OCI-LY7 (cell line): Measurements from ENCODE around the gene FALEC. TPM values are rescaled to one million over a fixed set of nuclear protein-coding genes. Genes with fewer than 3 reads are reported as not detected.

Experiments used
- BruUV-seq: library from RNA; stranded (reverse); fragments of 400-500 nt; replicated peaks from 2 replicates; lab custom pipeline; 2021; lab: Mats Ljungman, UMichigan
- CTCF ChIA-PET: fragments of 300-600 bp; sonication (Branson Sonifier 250); formaldehyde crosslinking; loops from one replicate; lab custom pipeline; 2022; ENCODE audit warnings: antibody characterized with exemption; ENCODE audit not compliant: unreplicated experiment; lab: Charles Lee
- POLR2A ChIA-PET: fragments of 300-600 bp; sonication (Branson Sonifier 250); formaldehyde crosslinking; loops from one replicate; lab custom pipeline; 2022; ENCODE audit warnings: antibody characterized with exemption; lab: Charles Lee
- DNase-seq: peaks from one replicate; pipeline ENCODE4 v3.0.0-alpha.2; 2015; ENCODE audit warnings: low spot score
- H2AFZ ChIP-seq: fragments of 200-600 bp; sonication (generic), shearing (Covaris generic); 2 replicates; pipeline ENCODE4 v1.6.1; 2014; ENCODE audit warnings: mild to moderate bottlenecking, antibody characterized with exemption, low read length, moderate library complexity
- H3K27ac ChIP-seq: fragments of 200-600 bp; sonication (generic); 2 replicates; pipeline ENCODE4 v1.5.1; 2014; ENCODE audit warnings: mixed run types, low read depth, mild to moderate bottlenecking, moderate library complexity, low read length, inconsistent platforms; ENCODE audit not compliant: poor library complexity, severe bottlenecking
- H3K36me3 ChIP-seq: fragments of 200-600 bp; sonication (generic); 2 replicates; pipeline ENCODE4 v1.6.1; 2014; ENCODE audit warnings: mild to moderate bottlenecking, antibody characterized with exemption, low read length, moderate library complexity, mixed read lengths; ENCODE audit not compliant: insufficient read depth
- H3K4me1 ChIP-seq: fragments of 200-600 bp; sonication (generic); 2 replicates; pipeline ENCODE4 v1.5.1; 2014; ENCODE audit warnings: mild to moderate bottlenecking, low read length; ENCODE audit not compliant: insufficient read depth, poor library complexity, severe bottlenecking
- H3K4me2 ChIP-seq: fragments of 200-600 bp; sonication (generic); 2 replicates; pipeline ENCODE4 v1.6.1; 2014; ENCODE audit warnings: mild to moderate bottlenecking, low read length
- H3K4me3 ChIP-seq: fragments of 200-600 bp; sonication (generic); 2 replicates; pipeline ENCODE4 v1.5.1; 2014; ENCODE audit warnings: mild to moderate bottlenecking, low read depth, low read length; ENCODE audit not compliant: poor library complexity, severe bottlenecking
- H3K79me2 ChIP-seq: fragments of 200-600 bp; sonication (generic); 2 replicates; pipeline ENCODE4 v1.6.1; 2016; ENCODE audit warnings: low read depth, mild to moderate bottlenecking, low read length, moderate library complexity, mixed read lengths; ENCODE audit not compliant: insufficient read depth
- H3K9me2 ChIP-seq: fragments of 200-600 bp; sonication (generic); 2 replicates; pipeline ENCODE4 v1.6.1; 2016; ENCODE audit warnings: mild to moderate bottlenecking, low read length, mixed read lengths; ENCODE audit not compliant: insufficient read depth
- H3K9me3 ChIP-seq: fragments of 200-600 bp; sonication (generic); 2 replicates; pipeline ENCODE4 v1.6.1; 2014; ENCODE audit warnings: mild to moderate bottlenecking, mixed run types, low read length, mixed read lengths
- H4K20me1 ChIP-seq: fragments of 200-600 bp; sonication (generic); 2 replicates; pipeline ENCODE4 v1.6.1; 2014; ENCODE audit warnings: mild to moderate bottlenecking, antibody characterized with exemption, low read length, moderate library complexity, mixed read lengths; ENCODE audit not compliant: insufficient read depth
- CTCF ChIP-seq: fragments of 200-600 bp; sonication (generic); conservative IDR thresholded peaks from 2 replicates; pipeline ENCODE4 v1.5.1; 2014; ENCODE audit warnings: mild to moderate bottlenecking, antibody characterized with exemption, low read length, moderate library complexity, mixed read lengths
- EZH2phosphoT487 ChIP-seq: fragments of 200-600 bp; sonication (generic); IDR thresholded peaks from 2 replicates; pipeline ENCODE4 v1.6.1; 2018; ENCODE audit warnings: low read depth, borderline replicate concordance, mild to moderate bottlenecking, mixed run types, antibody characterized with exemption, low read length, moderate library complexity, mixed read lengths
- intact Hi-C: fragments of 100-400 bp; cut with micrococcal nuclease; formaldehyde crosslinking; loops from one replicate; pipeline ENCODE4 v1.10.0; 2022; ENCODE audit not compliant: unreplicated experiment
- total RNA-seq, 2 experiments: library from RNA; depleted of rRNA in 1 of 2; stranded (reverse); fragments of >200 nt in 1 of 2; shearing (Covaris generic) in 1 of 2; gene quantifications; 2 replicates each; pipeline ENCODE4 v1.2.3, GENCODE V29; 2014 to 2022

The FALEC gene
- total RNA-seq, 2 experiments from 2014 or later: 0.47 to 1.9 TPM

GRCh38 chr1:150474869-150475268 is 40.7 kb upstream of the FALEC start:
- TF ChIP-seq EZH2phosphoT487 (no peak), CTCF (no peak)
- POLR2A ChIA-PET: interaction anchor here (0.8 kb wide), 1 partner anchor 10 kb away, joined by 4 read pairs; no protein-coding TSS in a partner anchor
- H4K20me1 ChIP-seq: no peaks in the 10 kb centered on the region
- DNase-seq: no peak
- H3K9me3 ChIP-seq: no peaks in the 10 kb centered on the region
- no peaks in the 10 kb centered on the region for H3K4me1 ChIP-seq
- CTCF ChIA-PET: no interaction called here
- H2AFZ ChIP-seq: no peak overlapping the region
- intact Hi-C loops: no loop called here
- H3K4me2 ChIP-seq: no peak overlapping the region
- no peak overlapping the region for H3K27ac ChIP-seq
- no TSS peak for BruUV-seq
- H3K4me3 ChIP-seq: no peak overlapping the region
- H3K79me2 ChIP-seq: no peaks in the 10 kb centered on the region
- H3K9me2 ChIP-seq: no peaks in the 10 kb centered on the region
- H3K36me3 ChIP-seq: peaks cover 33% of the 10 kb centered on the region

- no peaks in the 10 kb centered on the region for H3K79me2 ChIP-seq
- BruUV-seq: no TSS peak
- CTCF ChIA-PET: no interaction called here
Measured at GRCh38 chr1:150476754-150477153, 38.8 kb upstream of the FALEC start.

More at GRCh38 chr1:150476754-150477153, 38.8 kb upstream of the FALEC start:
- Histone ChIP-seq H3K9me2 (no peaks in the 10 kb centered on the region), H3K4me3 (no peak overlapping the region), H4K20me1 (no peaks in the 10 kb centered on the region), H3K4me2 (no peak overlapping the region), H3K4me1 (no peaks in the 10 kb centered on the region), H3K36me3 (peaks cover 15% of the 10 kb centered on the region), H3K27ac (no peak overlapping the region), H2AFZ (no peak overlapping the region), H3K9me3 (no peaks in the 10 kb centered on the region)
- POLR2A ChIA-PET: no interaction called here
- no peak for DNase-seq
- intact Hi-C loops: no loop called here
- TF ChIP-seq EZH2phosphoT487 (no peak), CTCF (no peak)
